ENCODE results near the gene TTC27. TPM values are rescaled to one million over a fixed set of nuclear protein-coding genes. Genes with fewer than 3 reads are reported as not detected.
"Not testable (repeated sequence)": the region's sequence is repeated elsewhere in the genome, so short reads cannot be mapped to it uniquely, and the experiment has no call there.

TTC27 gene
- total RNA-seq, 5 donors from 2014 or later (not counting 1 experiment from before 2014, with no cell fraction given), result 17.9 to 23.3 (median 21.6) TPM

GRCh38 chr2:32750880-32751279, 123.0 kb downstream of the TTC27 start:
- Histone ChIP-seq H3K4me3 (ENCODE audit: control insufficient read depth in 1 of 2, extremely low read depth in 1 of 2, low read length in 1 of 2) (no peak overlapping the region), H3K27me3 (replicated peaks in 1 of 2; ENCODE audit: control insufficient read depth in 2 of 2, extremely low read depth in 1 of 2, insufficient read depth in 2 of 2, low read length in 1 of 2) (no peaks in the 10 kb centered on the region), H3K36me3 (ENCODE audit: control insufficient read depth in 2 of 2, extremely low read depth in 1 of 2, insufficient read depth in 1 of 2, low read length in 1 of 2) (peaks cover 0 to 6% of the 10 kb centered on the region in 2 donors), H3K27ac (ENCODE audit: low read length) (no peak overlapping the region), H3K9me3 (no peaks in the 10 kb centered on the region), H3K4me1 (ENCODE audit: control insufficient read depth in 1 of 2, extremely low read depth in 1 of 2, insufficient read depth in 2 of 2, low read length in 2 of 2) (no peaks in the 10 kb centered on the region)
- DNase-seq (no peak), ATAC-seq (replicated peaks in 1 of 4) (no peak)
- CTCF ChIA-PET, result no interaction called here
- Mint-ChIP-seq H3K4me1 (peaks cover 6 to 9% (median 9%) of the 10 kb centered on the region in 3 donors), H3K4me3 (no peak overlapping the region), H3K9me3 (peaks cover 0 to 7% (median 6%) of the 10 kb centered on the region in 3 donors), H3K27me3 (no peaks in the 10 kb centered on the region), H3K27ac (no peak overlapping the region), H3K36me3 (peaks cover 51% of the 10 kb centered on the region)
- POLR2A ChIA-PET, result interaction anchor here in 1 of 2 donors (0.6 kb wide), 1 partner anchor 8 kb away, joined by 3 read pairs; no protein-coding TSS in a partner anchor

GRCh38 chr2:32752205-32752604, 124.4 kb downstream of the TTC27 start:
- Mint-ChIP-seq H3K27me3 (no peaks in the 10 kb centered on the region), H3K9me3 (peaks cover 0 to 7% (median 0%) of the 10 kb centered on the region in 3 donors), H3K4me1 (peaks cover 17 to 21% (median 18%) of the 10 kb centered on the region in 3 donors), H3K27ac (no peak overlapping the region), H3K4me3 (no peak overlapping the region), H3K36me3 (peaks cover 50% of the 10 kb centered on the region)
- ATAC-seq (replicated peaks in 1 of 4) (no peak), DNase-seq (no peak)
- H3K9me3 ChIP-seq, result no peaks in the 10 kb centered on the region
- peaks cover 2 to 3% of the 10 kb centered on the region in 2 donors for H3K36me3 ChIP-seq (ENCODE audit: control insufficient read depth in 2 of 2, extremely low read depth in 1 of 2, insufficient read depth in 1 of 2, low read length in 1 of 2)
- H3K27me3 ChIP-seq (replicated peaks in 1 of 2; ENCODE audit: control insufficient read depth in 2 of 2, extremely low read depth in 1 of 2, insufficient read depth in 2 of 2, low read length in 1 of 2), result no peaks in the 10 kb centered on the region
- no peaks in the 10 kb centered on the region for H3K4me1 ChIP-seq (ENCODE audit: control insufficient read depth in 1 of 2, extremely low read depth in 1 of 2, insufficient read depth in 2 of 2, low read length in 2 of 2)
- WGBS (ENCODE audit: insufficient coverage), result 100% methylated on average over 1 of the region's 2 CpGs
- ChIA-PET CTCF (no interaction called here), POLR2A (interaction anchor here in 1 of 2 donors (0.7 kb wide), 1 partner anchor 1524 kb away, joined by 3 read pairs; no protein-coding TSS in a partner anchor)
- H3K27ac ChIP-seq (ENCODE audit: low read length), result no peak overlapping the region
- no peak overlapping the region for H3K4me3 ChIP-seq (ENCODE audit: control insufficient read depth in 1 of 2, extremely low read depth in 1 of 2, low read length in 1 of 2)

GRCh38 chr2:32752952-32753351, 125.1 kb downstream of the TTC27 start:
- H3K27me3 ChIP-seq (replicated peaks in 1 of 2; ENCODE audit: control insufficient read depth in 2 of 2, extremely low read depth in 1 of 2, insufficient read depth in 2 of 2, low read length in 1 of 2), result no peaks in the 10 kb centered on the region
- H3K36me3 Mint-ChIP-seq, result peaks cover 48% of the 10 kb centered on the region
- WGBS (ENCODE audit: insufficient coverage), result 100% methylated on average over 3 of the region's 5 CpGs
- H3K9me3 ChIP-seq, result no peaks in the 10 kb centered on the region
- DNase-seq, result no peak
- no peak overlapping the region for H3K27ac ChIP-seq (ENCODE audit: low read length)
- no peak overlapping the region for H3K4me3 Mint-ChIP-seq
- no peak overlapping the region for H3K4me3 ChIP-seq (ENCODE audit: control insufficient read depth in 1 of 2, extremely low read depth in 1 of 2, low read length in 1 of 2)
- ChIA-PET CTCF (no interaction called here), POLR2A (no interaction called here)
- peaks cover 17 to 21% (median 18%) of the 10 kb centered on the region in 3 donors for H3K4me1 Mint-ChIP-seq
- ATAC-seq (replicated peaks in 1 of 4), result no peak
- no peaks in the 10 kb centered on the region for H3K27me3 Mint-ChIP-seq
- peaks cover 3% of the 10 kb centered on the region in 2 donors for H3K36me3 ChIP-seq (ENCODE audit: control insufficient read depth in 2 of 2, extremely low read depth in 1 of 2, insufficient read depth in 1 of 2, low read length in 1 of 2)
- no peak overlapping the region for H3K27ac Mint-ChIP-seq
- H3K4me1 ChIP-seq (ENCODE audit: control insufficient read depth in 1 of 2, extremely low read depth in 1 of 2, insufficient read depth in 2 of 2, low read length in 2 of 2), result no peaks in the 10 kb centered on the region
- H3K9me3 Mint-ChIP-seq, result peaks cover 0 to 3% (median 0%) of the 10 kb centered on the region in 3 donors

- H3K4me3 ChIP-seq (ENCODE audit: control insufficient read depth in 1 of 2, extremely low read depth in 1 of 2, low read length in 1 of 2); H3K27ac Mint-ChIP-seq; H3K9me3 Mint-ChIP-seq; DNase-seq; H3K36me3 ChIP-seq (ENCODE audit: control insufficient read depth in 2 of 2, extremely low read depth in 1 of 2, insufficient read depth in 1 of 2, low read length in 1 of 2); H3K27me3 Mint-ChIP-seq; POLR2A ChIA-PET; H3K9me3 ChIP-seq; H3K27ac ChIP-seq (ENCODE audit: low read length); H3K27me3 ChIP-seq (replicated peaks in 1 of 2; ENCODE audit: control insufficient read depth in 2 of 2, extremely low read depth in 1 of 2, insufficient read depth in 2 of 2, low read length in 1 of 2); ATAC-seq (replicated peaks in 1 of 4); CTCF ChIA-PET; H3K4me1 ChIP-seq (ENCODE audit: control insufficient read depth in 1 of 2, extremely low read depth in 1 of 2, insufficient read depth in 2 of 2, low read length in 2 of 2): not testable (repeated sequence)
- WGBS (ENCODE audit: insufficient coverage), result 100% methylated on average over 5 of the region's 31 CpGs
- H3K4me3 Mint-ChIP-seq, result peak overlapping the region in 1 of 3 donors; percentile 72
- peaks cover 44% of the 10 kb centered on the region for H3K36me3 Mint-ChIP-seq
- peaks cover 17 to 21% (median 18%) of the 10 kb centered on the region in 3 donors for H3K4me1 Mint-ChIP-seq
Observed at GRCh38 chr2:32754676-32755075, 126.8 kb downstream of the TTC27 start.

GRCh38 chr2:32755666-32756065, 127.8 kb downstream of the TTC27 start:
- Histone ChIP-seq H3K4me1 (ENCODE audit: control insufficient read depth in 1 of 2, extremely low read depth in 1 of 2, insufficient read depth in 2 of 2, low read length in 2 of 2) (no peaks in the 10 kb centered on the region), H3K9me3 (no peaks in the 10 kb centered on the region), H3K4me3 (ENCODE audit: control insufficient read depth in 1 of 2, extremely low read depth in 1 of 2, low read length in 1 of 2) (peak overlapping the region in 1 of 2 donors; percentile 32), H3K36me3 (ENCODE audit: control insufficient read depth in 2 of 2, extremely low read depth in 1 of 2, insufficient read depth in 1 of 2, low read length in 1 of 2) (peaks cover 3 to 17% of the 10 kb centered on the region in 2 donors), H3K27ac (ENCODE audit: low read length) (peak overlapping the region; percentile 45), H3K27me3 (replicated peaks in 1 of 2; ENCODE audit: control insufficient read depth in 2 of 2, extremely low read depth in 1 of 2, insufficient read depth in 2 of 2, low read length in 1 of 2) (no peaks in the 10 kb centered on the region)
- WGBS (ENCODE audit: insufficient coverage), result no CpG with 5 or more reads among the region's 1 CpG
- H3K27me3 Mint-ChIP-seq, result no peaks in the 10 kb centered on the region
- ChIA-PET CTCF (no interaction called here), POLR2A (no interaction called here)
- peaks cover 17 to 21% (median 18%) of the 10 kb centered on the region in 3 donors for H3K4me1 Mint-ChIP-seq
- DNase-seq (peak in 1 of 35 experiments; percentile 2), ATAC-seq (replicated peaks in 1 of 4) (peak in 1 of 4 experiments; percentile 14)
- H3K36me3 Mint-ChIP-seq, result peaks cover 45% of the 10 kb centered on the region
- H3K4me3 Mint-ChIP-seq, result peak overlapping the region; percentile 70 to 80 (median 72)
- H3K27ac Mint-ChIP-seq, result peak overlapping the region; percentile 68 to 87
- H3K9me3 Mint-ChIP-seq, result no peaks in the 10 kb centered on the region

- H3K4me1 Mint-ChIP-seq, result peaks cover 17 to 21% (median 18%) of the 10 kb centered on the region in 3 donors
- 35% methylated on average over 4 of the region's 7 CpGs for WGBS (ENCODE audit: insufficient coverage)
- Histone ChIP-seq H3K4me1 (ENCODE audit: control insufficient read depth in 1 of 2, extremely low read depth in 1 of 2, insufficient read depth in 2 of 2, low read length in 2 of 2) (no peaks in the 10 kb centered on the region), H3K27ac (ENCODE audit: low read length) (peak overlapping the region; percentile 45), H3K4me3 (ENCODE audit: control insufficient read depth in 1 of 2, extremely low read depth in 1 of 2, low read length in 1 of 2) (peak overlapping the region in 1 of 2 donors; percentile 32), H3K9me3 (no peaks in the 10 kb centered on the region), H3K36me3 (ENCODE audit: control insufficient read depth in 2 of 2, extremely low read depth in 1 of 2, insufficient read depth in 1 of 2, low read length in 1 of 2) (peaks cover 3 to 22% of the 10 kb centered on the region in 2 donors), H3K27me3 (replicated peaks in 1 of 2; ENCODE audit: control insufficient read depth in 2 of 2, extremely low read depth in 1 of 2, insufficient read depth in 2 of 2, low read length in 1 of 2) (no peaks in the 10 kb centered on the region)
- peak overlapping the region; percentile 68 to 87 for H3K27ac Mint-ChIP-seq
- peaks cover 45% of the 10 kb centered on the region for H3K36me3 Mint-ChIP-seq
- POLR2A ChIA-PET, result no interaction called here
- DNase-seq, result peak in 3 of 35 experiments; percentile 0 to 6 (median 1)
- CTCF ChIA-PET, result interaction anchor here in 1 of 2 donors (0.5 kb wide), 1 partner anchor 544 kb away, joined by 5 read pairs; no protein-coding TSS in a partner anchor
- ATAC-seq (replicated peaks in 1 of 4), result peak in 3 of 4 experiments; percentile 38 to 57 (median 40)
- no peaks in the 10 kb centered on the region for H3K9me3 Mint-ChIP-seq
- H3K27me3 Mint-ChIP-seq, result no peaks in the 10 kb centered on the region
- H3K4me3 Mint-ChIP-seq, result peak overlapping the region; percentile 70 to 80 (median 72)
Observed at GRCh38 chr2:32756074-32756727, 128.4 kb downstream of the TTC27 start.

Measured in T-cell (primary cell).